Measurements from ENCODE around the gene NEURL4. TPM values are rescaled to one million over a fixed set of nuclear protein-coding genes. Genes with fewer than 3 reads are reported as not detected.
A peak's percentile ranks its signal among the peaks of the same experiment; 100 is the strongest.

NEURL4 gene
- polyA plus RNA-seq, 6 donors from 2014 or later, result 1.2 to 2.7 (median 1.9) TPM; not detected in 1

- Mint-ChIP-seq H3K36me3 (peaks cover 0 to 5% of the 10 kb centered on the region in 2 donors), H3K27ac (no peak overlapping the region), H3K9me3 (no peaks in the 10 kb centered on the region), H3K4me1 (peaks cover 29 to 41% (median 39%) of the 10 kb centered on the region in 3 donors), H3K4me3 (peak overlapping the region in 2 of 8 donors; percentile 39 to 44), H3K27me3 (no peaks in the 10 kb centered on the region)
- DNase-seq (no peak), ATAC-seq (ENCODE audit: low read depth in 2 of 2) (no peak)
These were observed 2.9 kb downstream of the NEURL4 start for GRCh38 chr17:7326186-7326585.

GRCh38 chr17:7325031-7325528 lies 4.1 kb downstream of the NEURL4 start:
- H3K4me3 Mint-ChIP-seq, result peak overlapping the region in 1 of 8 donors; percentile 22
- ATAC-seq (ENCODE audit: low read depth in 2 of 2) (no peak), DNase-seq (no peak)
- no peaks in the 10 kb centered on the region for H3K9me3 Mint-ChIP-seq
- peaks cover 24 to 34% (median 31%) of the 10 kb centered on the region in 3 donors for H3K4me1 Mint-ChIP-seq
- H3K36me3 Mint-ChIP-seq, result peaks cover 0 to 5% of the 10 kb centered on the region in 2 donors
- H3K27me3 Mint-ChIP-seq, result no peaks in the 10 kb centered on the region
- H3K27ac Mint-ChIP-seq, result peak overlapping the region in 1 of 6 donors; percentile 47

GRCh38 chr17:7324438-7324779 lies 4.7 kb downstream of the NEURL4 start:
- Mint-ChIP-seq H3K9me3 (no peaks in the 10 kb centered on the region), H3K27me3 (no peaks in the 10 kb centered on the region), H3K4me3 (peak overlapping the region in 1 of 8 donors; percentile 35), H3K4me1 (peaks cover 18 to 28% (median 26%) of the 10 kb centered on the region in 3 donors), H3K36me3 (peaks cover 0 to 5% of the 10 kb centered on the region in 2 donors), H3K27ac (peak overlapping the region in 1 of 6 donors; percentile 36)
- ATAC-seq (ENCODE audit: low read depth in 2 of 2) (no peak), DNase-seq (no peak)

- peak; percentile 48 to 53 for ATAC-seq (ENCODE audit: low read depth in 2 of 2)
- DNase-seq, result peak; percentile 55
- Mint-ChIP-seq H3K4me1 (peaks cover 18 to 26% (median 25%) of the 10 kb centered on the region in 3 donors), H3K36me3 (peaks cover 0 to 5% of the 10 kb centered on the region in 2 donors), H3K9me3 (no peaks in the 10 kb centered on the region), H3K4me3 (peak overlapping the region in 1 of 8 donors; percentile 35), H3K27ac (peak overlapping the region in 1 of 6 donors; percentile 36), H3K27me3 (no peaks in the 10 kb centered on the region)
These were observed 5.3 kb downstream of the NEURL4 start for GRCh38 chr17:7323731-7324437.

- Mint-ChIP-seq H3K4me1 (peaks cover 9 to 14% (median 12%) of the 10 kb centered on the region in 3 donors), H3K4me3 (no peak overlapping the region), H3K9me3 (no peaks in the 10 kb centered on the region), H3K27ac (no peak overlapping the region), H3K27me3 (no peaks in the 10 kb centered on the region), H3K36me3 (peaks cover 0 to 5% of the 10 kb centered on the region in 2 donors)
- DNase-seq (no peak), ATAC-seq (ENCODE audit: low read depth in 2 of 2) (no peak)
These were observed 6.5 kb downstream of the NEURL4 start for GRCh38 chr17:7322520-7323194.

- Mint-ChIP-seq H3K9me3 (no peaks in the 10 kb centered on the region), H3K4me1 (peaks cover 2 to 10% (median 7%) of the 10 kb centered on the region in 3 donors), H3K36me3 (peaks cover 0 to 5% of the 10 kb centered on the region in 2 donors), H3K27me3 (no peaks in the 10 kb centered on the region), H3K4me3 (no peak overlapping the region), H3K27ac (peak overlapping the region in 1 of 6 donors; percentile 59)
- no peak for ATAC-seq (ENCODE audit: low read depth in 2 of 2)
- no peak for DNase-seq
These were observed 7.7 kb downstream of the NEURL4 start for GRCh38 chr17:7321466-7321865.

GRCh38 chr17:7318121-7318860 lies 10.8 kb downstream of the NEURL4 start:
- H3K4me1 Mint-ChIP-seq, result peaks cover 20 to 31% (median 21%) of the 10 kb centered on the region in 3 donors
- peak overlapping the region in 2 of 6 donors; percentile 42 to 83 for H3K27ac Mint-ChIP-seq
- DNase-seq, result no peak
- ATAC-seq (ENCODE audit: low read depth in 2 of 2), result no peak
- peaks cover 0 to 5% of the 10 kb centered on the region in 2 donors for H3K36me3 Mint-ChIP-seq
- H3K27me3 Mint-ChIP-seq, result no peaks in the 10 kb centered on the region
- peak overlapping the region in 2 of 8 donors; percentile 37 to 69 for H3K4me3 Mint-ChIP-seq
- H3K9me3 Mint-ChIP-seq, result no peaks in the 10 kb centered on the region

GRCh38 chr17:7317161-7317803 lies 11.9 kb downstream of the NEURL4 start:
- Mint-ChIP-seq H3K4me3 (peak overlapping the region in 7 of 8 donors; percentile 15 to 70 (median 52)), H3K27ac (peak overlapping the region in 4 of 6 donors; percentile 50 to 77 (median 62)), H3K27me3 (no peaks in the 10 kb centered on the region), H3K9me3 (no peaks in the 10 kb centered on the region), H3K4me1 (peaks cover 30 to 41% (median 30%) of the 10 kb centered on the region in 3 donors), H3K36me3 (peaks cover 0 to 5% of the 10 kb centered on the region in 2 donors)
- ATAC-seq (ENCODE audit: low read depth in 2 of 2) (no peak), DNase-seq (no peak)

- Mint-ChIP-seq H3K27me3 (no peaks in the 10 kb centered on the region), H3K36me3 (peaks cover 3 to 13% of the 10 kb centered on the region in 2 donors), H3K9me3 (no peaks in the 10 kb centered on the region), H3K27ac (peak overlapping the region; percentile 76 to 99 (median 97)), H3K4me3 (peak overlapping the region; percentile 90 to 97 (median 93)), H3K4me1 (peaks cover 42 to 54% (median 42%) of the 10 kb centered on the region in 3 donors)
- DNase-seq (no peak), ATAC-seq (ENCODE audit: low read depth in 2 of 2) (no peak)
These were observed 13.4 kb downstream of the NEURL4 start for GRCh38 chr17:7315570-7316235.

GRCh38 chr17:7314719-7315569 lies 14.2 kb downstream of the NEURL4 start, which contains the start of gene GPS2:
Gene GPS2 (minus strand): TSS chr17:7315360. CDS start chr17:7315052, 308 bp downstream.
- peaks cover 50 to 62% (median 50%) of the 10 kb centered on the region in 3 donors for H3K4me1 Mint-ChIP-seq
- DNase-seq (peak; percentile 92), ATAC-seq (ENCODE audit: low read depth in 2 of 2) (peak; percentile 93 to 95)
- peaks cover 10 to 21% of the 10 kb centered on the region in 2 donors for H3K36me3 Mint-ChIP-seq
- H3K27me3 Mint-ChIP-seq, result no peaks in the 10 kb centered on the region
- no peaks in the 10 kb centered on the region for H3K9me3 Mint-ChIP-seq
- H3K27ac Mint-ChIP-seq, result peak within 1 kb of the TSS; percentile 92 to 99 (median 97)
- H3K4me3 Mint-ChIP-seq, result peak within 1 kb of the TSS; percentile 90 to 97 (median 93)

- Mint-ChIP-seq H3K27ac (peak overlapping the region; percentile 74 to 97 (median 92)), H3K9me3 (no peaks in the 10 kb centered on the region), H3K36me3 (peaks cover 15 to 26% of the 10 kb centered on the region in 2 donors), H3K4me3 (peak overlapping the region; percentile 75 to 96 (median 88)), H3K27me3 (no peaks in the 10 kb centered on the region), H3K4me1 (peaks cover 58 to 70% (median 58%) of the 10 kb centered on the region in 3 donors)
- DNase-seq, result no peak
- no peak for ATAC-seq (ENCODE audit: low read depth in 2 of 2)
These were observed 15.0 kb downstream of the NEURL4 start for GRCh38 chr17:7313890-7314718.
